Activated CD8-positive, alpha-beta memory T cell treated with anti-CD3 and anti-CD28 coated beads for 48 hours (primary cell): Measurements from ENCODE around the gene GABRP.
"Not testable (repeated sequence)": the region's sequence is repeated elsewhere in the genome, so short reads cannot be mapped to it uniquely, and the experiment has no call there.

ENCODE experiments used
- DNase-seq, 3 experiments: peaks; one replicate each; pipeline ENCODE4 v3.0.0-alpha.2; 2020; ENCODE audit warnings: low read depth in 2 of 3, low spot score in 2 of 3

GABRP gene

GRCh38 chr5:170755679-170756456, 27.7 kb upstream of the GABRP start:
- no peak for DNase-seq

GRCh38 chr5:170756691-170757090, 26.8 kb upstream of the GABRP start:
- DNase-seq, result no peak

GRCh38 chr5:170757182-170757601, 26.3 kb upstream of the GABRP start:
- no peak for DNase-seq

- no peak for DNase-seq
Observed at GRCh38 chr5:170757669-170758068, 25.9 kb upstream of the GABRP start.

- no peak for DNase-seq
Observed at GRCh38 chr5:170758481-170758880, 25.0 kb upstream of the GABRP start.

GRCh38 chr5:170760113-170760512, 23.4 kb upstream of the GABRP start:
- DNase-seq, result no peak

GRCh38 chr5:170761048-170761707, 22.3 kb upstream of the GABRP start:
- DNase-seq, result no peak

- no peak for DNase-seq
Observed at GRCh38 chr5:170761708-170762066, 21.8 kb upstream of the GABRP start.

- not testable (repeated sequence) for DNase-seq
Observed at GRCh38 chr5:170762298-170762697, 21.2 kb upstream of the GABRP start.

GRCh38 chr5:170765868-170766267, 17.7 kb upstream of the GABRP start:
- DNase-seq, result not testable (repeated sequence)

- DNase-seq, result no peak
Observed at GRCh38 chr5:170769246-170769645, 14.3 kb upstream of the GABRP start.

- DNase-seq, result no peak
Observed at GRCh38 chr5:170769898-170770416, 13.6 kb upstream of the GABRP start.

- DNase-seq, result no peak
Observed at GRCh38 chr5:170771496-170771895, 12.0 kb upstream of the GABRP start.

- no peak for DNase-seq
Observed at GRCh38 chr5:170773024-170773985, 10.2 kb upstream of the GABRP start.

- DNase-seq, result no peak
Observed at GRCh38 chr5:170774831-170775230, 8.7 kb upstream of the GABRP start.

- no peak for DNase-seq
Observed at GRCh38 chr5:170781946-170782345, 1.6 kb upstream of the GABRP start.

- DNase-seq, result no peak
Observed at GRCh38 chr5:170782438-170782837, 1.1 kb upstream of the GABRP start.

- no peak for DNase-seq
Observed at GRCh38 chr5:170785416-170785815, 1.9 kb downstream of the GABRP start.

GRCh38 chr5:170787216-170787615, 3.7 kb downstream of the GABRP start:
- DNase-seq, result no peak

- no peak for DNase-seq
Observed at GRCh38 chr5:170788626-170789304, 5.2 kb downstream of the GABRP start.
